Right lobe of liver (tissue), 4 donors: ENCODE measurements around the gene TYW3.

Source experiments
- CTCF ChIP-seq, 4 donors: fragments of 200-600 bp in 3 of 4; fragments of 450-650 bp in 1 of 4; IDR thresholded peaks; one replicate each; pipeline versions ENCODE4 v1.5.1 to v1.8.0; 2016 to 2022; ENCODE audit warnings: antibody characterized with exemption in 4 of 4, mild to moderate bottlenecking in 2 of 4
- POLR2A ChIP-seq: fragments of 450-650 bp; IDR thresholded peaks from one replicate; pipeline ENCODE4 v1.6.1; 2017; ENCODE audit warnings: antibody characterized with exemption, mild to moderate bottlenecking
- donor health status: DM: no; HTN: no; CAD: no.
- donor health status: DM: no; HTN: no; CAD: no.
- donor health status: DM: no; HTN: yes; CAD: no.

- TF ChIP-seq CTCF (IDR thresholded peaks at IDR 0.05): no peak
- TF ChIP-seq POLR2A: no peak
Observed at GRCh38 chr1:74716822-74717221, 16.1 kb upstream of the TYW3 start.
